GM23248 (cell line): ENCODE data around the gene DES. TPM values are rescaled to one million over a fixed set of nuclear protein-coding genes. Genes with fewer than 3 reads are reported as not detected.
A peak's percentile ranks its signal among the peaks of the same experiment; 100 is the strongest.

Experiments used
- DNase-seq: peaks from one replicate; pipeline ENCODE4 v3.0.0-alpha.2; 2015
- H2AFZ ChIP-seq: fragments of 200-600 bp; sonication (generic); 2 replicates; pipeline ENCODE4 v1.6.1; 2016; ENCODE audit warnings: antibody characterized with exemption
- H3F3A ChIP-seq: fragments of 200-600 bp; sonication (generic); 2 replicates; pipeline ENCODE4 v1.6.1; 2016; ENCODE audit warnings: mild to moderate bottlenecking, antibody characterized with exemption, mixed run types; ENCODE audit not compliant: insufficient read depth
- H3K27ac ChIP-seq: fragments of 200-600 bp; sonication (generic); 2 replicates; pipeline ENCODE4 v1.5.1; 2016; ENCODE audit warnings: mild to moderate bottlenecking
- H3K27me3 ChIP-seq: fragments of 200-600 bp; sonication (generic); replicated peaks from 2 replicates; pipeline ENCODE4 v1.6.1; 2016; ENCODE audit warnings: mild to moderate bottlenecking; ENCODE audit not compliant: insufficient read depth
- H3K36me3 ChIP-seq: fragments of 200-600 bp; sonication (generic); 2 replicates; pipeline ENCODE4 v1.6.1; 2016; ENCODE audit warnings: low read depth, mild to moderate bottlenecking
- H3K4me1 ChIP-seq: fragments of 200-600 bp; sonication (generic); 2 replicates; pipeline ENCODE4 v1.6.1; 2016; ENCODE audit warnings: mild to moderate bottlenecking; ENCODE audit not compliant: insufficient read depth
- H3K4me2 ChIP-seq: fragments of 200-600 bp; sonication (generic); one replicate; pipeline ENCODE4 v1.6.1; 2016; ENCODE audit warnings: mild to moderate bottlenecking; ENCODE audit not compliant: unreplicated experiment
- H3K4me3 ChIP-seq: fragments of 200-600 bp; sonication (generic); 2 replicates; pipeline ENCODE4 v1.5.1; 2016; ENCODE audit warnings: mild to moderate bottlenecking
- H3K79me2 ChIP-seq: fragments of 200-600 bp; sonication (generic); 2 replicates; pipeline ENCODE4 v1.6.1; 2016; ENCODE audit warnings: mild to moderate bottlenecking; ENCODE audit not compliant: insufficient read depth
- H3K9ac ChIP-seq: fragments of 200-600 bp; sonication (generic); 2 replicates; pipeline ENCODE4 v1.6.1; 2016; ENCODE audit warnings: mild to moderate bottlenecking
- H3K9me2 ChIP-seq: fragments of 200-600 bp; sonication (generic); 2 replicates; pipeline ENCODE4 v1.6.1; 2016; ENCODE audit warnings: mixed run types, mild to moderate bottlenecking, moderate library complexity; ENCODE audit not compliant: insufficient read depth
- H3K9me3 ChIP-seq: fragments of 200-600 bp; sonication (generic); one replicate; pipeline ENCODE4 v1.6.1; 2017; ENCODE audit warnings: low read depth
- H4K20me1 ChIP-seq: fragments of 200-600 bp; sonication (generic); 2 replicates; pipeline ENCODE4 v1.6.0; 2016; ENCODE audit not compliant: insufficient read depth
- EZH2 ChIP-seq: fragments of 200-600 bp; sonication (generic); IDR thresholded peaks from 2 replicates; pipeline ENCODE4 v1.6.1; 2018; ENCODE audit warnings: antibody characterized with exemption, mild to moderate bottlenecking; ENCODE audit not compliant: insufficient read depth, poor library complexity, severe bottlenecking
- EZH2phosphoT487 ChIP-seq: fragments of 200-600 bp; sonication (generic); IDR thresholded peaks from 2 replicates; pipeline ENCODE4 v1.6.1; 2018; ENCODE audit warnings: antibody characterized with exemption, moderate library complexity, mild to moderate bottlenecking, low read depth; ENCODE audit not compliant: insufficient read depth
- WGBS, 2 experiments: methylation state at CpG; one replicate each; pipeline ENCODE4 v1.1.6; 2015 to 2017; ENCODE audit warnings: low lambda C conversion rate in 2 of 2, low coverage in 1 of 2; ENCODE audit errors: missing lambda C conversion rate in 2 of 2; 5-methylcytosine and 5-hydroxymethylcytosine counted together
- in situ Hi-C: fragments of 300-500 bp; cut with MboI; formaldehyde crosslinking; loops from 2 replicates; pipeline ENCODE4 v1.15.0; 2020
- polyA plus RNA-seq: library from polyadenylated mRNA; unstranded; fragments of >200 nt; fragmentation: Nextera tagmentation; extraction: Ambion mirVana; gene quantifications from 2 replicates; pipeline ENCODE4 v1.2.1, GENCODE V29; 2016
- total RNA-seq: library from RNA; depleted of rRNA; stranded (reverse); fragments of >200 nt; shearing (Covaris generic); gene quantifications from 2 replicates; pipeline ENCODE4 v1.2.3, GENCODE V29; 2014

Gene DES
- total and polyA plus RNA-seq, 2 experiments from 2014 or later, result 1.1 to 2.7 TPM

DNA sequence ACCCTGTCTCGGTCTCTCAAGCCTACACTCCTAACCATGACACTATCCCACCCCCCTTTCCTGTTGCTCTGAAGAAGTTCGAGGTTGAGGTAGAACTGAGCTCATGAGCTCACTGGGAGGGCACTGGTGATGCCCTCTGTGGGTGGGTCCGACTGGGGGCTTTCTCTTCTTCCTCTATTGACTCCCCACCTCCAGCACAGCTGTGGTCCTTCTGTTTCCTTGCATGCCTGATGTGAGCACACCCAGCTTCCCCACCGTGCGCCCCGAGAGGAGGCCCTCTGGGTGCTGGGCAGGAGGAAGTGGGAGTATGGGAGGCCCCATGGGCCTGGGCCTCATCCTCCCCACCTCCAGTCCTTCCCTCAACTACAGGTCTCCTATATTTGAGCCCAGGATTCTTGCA lies 37.4 kb downstream of the DES start:
- Histone ChIP-seq H3K79me2 (no peaks in the 10 kb centered on the region; the same call in 1 of the 2 replicates), H3F3A (peaks cover 24% of the 10 kb centered on the region), H3K9me3 (no peaks in the 10 kb centered on the region), H2AFZ (no peak overlapping the region), H3K4me3 (no peak overlapping the region), H3K9me2 (no peaks in the 10 kb centered on the region), H3K36me3 (no peaks in the 10 kb centered on the region), H3K4me1 (peaks cover 47% of the 10 kb centered on the region), H4K20me1 (no peaks in the 10 kb centered on the region), H3K27me3 (no peaks in the 10 kb centered on the region), H3K4me2 (no peak overlapping the region), H3K27ac (no peak overlapping the region), H3K9ac (no peak overlapping the region)
- no peak for DNase-seq
- 79 to 80% methylated on average over 6 of the region's 6 CpGs for WGBS, 2 experiments
- no peak for TF ChIP-seq EZH2phosphoT487
- no peak for TF ChIP-seq EZH2
- in situ Hi-C loops, result no loop called here

DNA sequence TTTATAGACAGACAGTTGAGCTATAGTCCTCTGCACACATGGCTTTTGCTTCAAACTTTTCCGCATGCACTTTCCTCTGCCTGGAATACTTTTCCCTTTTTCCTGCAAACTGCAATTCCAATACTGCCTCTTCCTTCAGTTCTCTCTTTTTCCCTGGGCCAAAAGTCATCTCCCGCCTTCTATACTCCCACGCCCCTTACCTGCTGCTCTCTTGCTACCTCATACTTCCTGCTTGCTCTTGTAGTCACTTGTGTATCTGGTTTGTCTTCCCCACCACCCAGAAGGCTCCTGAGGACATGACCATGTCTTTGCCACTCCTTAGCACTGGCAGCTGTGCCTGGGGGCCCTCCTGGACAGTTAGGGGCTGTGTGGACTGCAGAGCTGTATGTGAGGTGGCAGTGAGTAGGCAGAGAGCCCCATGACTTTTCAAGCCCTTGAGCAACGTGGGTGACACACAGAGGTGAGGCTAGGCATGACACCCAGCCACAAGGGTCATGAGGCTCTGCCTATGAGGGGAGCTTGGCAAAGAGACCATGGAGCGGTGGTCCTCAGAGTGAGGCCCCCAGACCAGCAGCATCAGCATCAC lies 39.7 kb downstream of the DES start:
- peak; percentile 57 for DNase-seq
- peaks cover 37% of the 10 kb centered on the region for H3K4me1 ChIP-seq
- H3K9me2 ChIP-seq, result no peaks in the 10 kb centered on the region
- H3K27me3 ChIP-seq, result no peaks in the 10 kb centered on the region
- H3K9ac ChIP-seq, result peak overlapping the region; percentile 15; the same call in 1 of the 2 replicates
- H3K79me2 ChIP-seq, result no peaks in the 10 kb centered on the region; the same call in 1 of the 2 replicates
- in situ Hi-C loops, result no loop called here
- H3K36me3 ChIP-seq, result no peaks in the 10 kb centered on the region; the same call in 1 of the 2 replicates
- H3K4me3 ChIP-seq, result no peak overlapping the region
- no peaks in the 10 kb centered on the region for H3K9me3 ChIP-seq
- H2AFZ ChIP-seq, result no peak overlapping the region
- 0 out of 2 replicates have a peak overlapping the region, but pooled peaks have one; percentile 17 for H3K27ac ChIP-seq
- no peak for TF ChIP-seq EZH2phosphoT487
- no peak for TF ChIP-seq EZH2
- no peaks in the 10 kb centered on the region for H4K20me1 ChIP-seq
- no peak overlapping the region for H3K4me2 ChIP-seq
- peaks cover 13% of the 10 kb centered on the region for H3F3A ChIP-seq
- WGBS, 2 experiments, result 67% methylated on average over 5 of the region's 5 CpGs

GRCh38 chr2:219458996-219459395 lies 40.8 kb downstream of the DES start:
- 80 to 83% methylated on average over 8 of the region's 8 CpGs for WGBS, 2 experiments
- H4K20me1 ChIP-seq, result no peaks in the 10 kb centered on the region
- in situ Hi-C loops, result no loop called here
- no peak for DNase-seq
- 0 out of 2 replicates have a peak, but pooled peaks cover 6% of the 10 kb centered on the region for H3F3A ChIP-seq
- H3K4me3 ChIP-seq, result no peak overlapping the region
- no peak overlapping the region for H2AFZ ChIP-seq
- no peak overlapping the region for H3K9ac ChIP-seq
- no peak for TF ChIP-seq EZH2
- no peaks in the 10 kb centered on the region; the same call in 1 of the 2 replicates for H3K79me2 ChIP-seq
- H3K27ac ChIP-seq, result no peak overlapping the region
- H3K9me2 ChIP-seq, result no peaks in the 10 kb centered on the region
- H3K36me3 ChIP-seq, result no peaks in the 10 kb centered on the region; the same call in 1 of the 2 replicates
- peaks cover 26% of the 10 kb centered on the region for H3K4me1 ChIP-seq
- no peaks in the 10 kb centered on the region for H3K27me3 ChIP-seq
- H3K4me2 ChIP-seq, result no peak overlapping the region
- no peaks in the 10 kb centered on the region for H3K9me3 ChIP-seq

- WGBS, 2 experiments, result 39 to 40% methylated on average over 14 of the region's 14 CpGs
- in situ Hi-C loops, result no loop called here
These were observed 41.5 kb downstream of the DES start for GRCh38 chr2:219459460-219460311.

More at GRCh38 chr2:219459460-219460311, 41.5 kb downstream of the DES start:
- Histone ChIP-seq H4K20me1 (no peaks in the 10 kb centered on the region), H3K36me3 (no peaks in the 10 kb centered on the region; the same call in 1 of the 2 replicates), H3K4me3 (no peak overlapping the region), H3K9me3 (no peaks in the 10 kb centered on the region), H3K9me2 (no peaks in the 10 kb centered on the region), H3K4me2 (peak overlapping the region; percentile 27), H2AFZ (no peak overlapping the region), H3K27me3 (no peaks in the 10 kb centered on the region), H3F3A (0 out of 2 replicates have a peak, but pooled peaks cover 6% of the 10 kb centered on the region), H3K27ac (no peak overlapping the region), H3K4me1 (peaks cover 20% of the 10 kb centered on the region), H3K79me2 (no peaks in the 10 kb centered on the region; the same call in 1 of the 2 replicates), H3K9ac (no peak overlapping the region)
- peak; percentile 77 for DNase-seq
- TF ChIP-seq EZH2 (no peak), EZH2phosphoT487 (no peak)
